Stimulated activated CD8-positive, alpha-beta memory T cell treated with anti-CD3 and anti-CD28 coated beads, Interleukin-4, amount 100 ng/mL, for 1 hour (primary cell): ENCODE results near the gene OR56A3.
"Not testable (repeated sequence)": the region's sequence is repeated elsewhere in the genome, so short reads cannot be mapped to it uniquely, and the experiment has no call there.

ENCODE experiments used
- DNase-seq, 2 donors: peaks; one replicate each; pipeline ENCODE4 v3.0.0-alpha.2; 2020; ENCODE audit warnings: low read depth in 2 of 2, low spot score in 1 of 2

OR56A3 gene, protein sequence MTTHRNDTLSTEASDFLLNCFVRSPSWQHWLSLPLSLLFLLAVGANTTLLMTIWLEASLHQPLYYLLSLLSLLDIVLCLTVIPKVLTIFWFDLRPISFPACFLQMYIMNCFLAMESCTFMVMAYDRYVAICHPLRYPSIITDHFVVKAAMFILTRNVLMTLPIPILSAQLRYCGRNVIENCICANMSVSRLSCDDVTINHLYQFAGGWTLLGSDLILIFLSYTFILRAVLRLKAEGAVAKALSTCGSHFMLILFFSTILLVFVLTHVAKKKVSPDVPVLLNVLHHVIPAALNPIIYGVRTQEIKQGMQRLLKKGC

DNA sequence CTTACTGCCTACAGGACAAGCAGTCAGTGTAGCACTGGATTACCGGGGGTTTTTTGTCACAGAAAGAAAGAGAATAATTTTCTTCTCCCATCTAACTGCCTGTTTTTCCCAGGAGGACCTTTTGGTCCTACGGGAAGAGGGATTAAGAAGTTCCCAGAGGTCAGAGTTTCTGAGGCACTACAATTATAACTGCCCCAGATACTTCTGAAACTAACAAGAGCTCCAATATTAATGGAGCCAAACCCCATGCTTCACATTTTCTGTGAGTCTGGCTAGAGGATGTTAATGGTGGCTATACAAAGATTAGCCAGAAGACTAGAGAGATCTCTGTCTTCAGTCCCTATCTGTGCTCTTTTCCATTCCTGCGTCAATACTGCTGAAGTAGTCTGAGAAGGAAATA lies at the start of gene OR56A3:
Gene OR56A3, plus strand, starts transcription at position 301 of the 400 bp plus-strand sequence. CDS start 5,096 bp downstream, outside the sequence.
- DNase-seq: no peak

DNA sequence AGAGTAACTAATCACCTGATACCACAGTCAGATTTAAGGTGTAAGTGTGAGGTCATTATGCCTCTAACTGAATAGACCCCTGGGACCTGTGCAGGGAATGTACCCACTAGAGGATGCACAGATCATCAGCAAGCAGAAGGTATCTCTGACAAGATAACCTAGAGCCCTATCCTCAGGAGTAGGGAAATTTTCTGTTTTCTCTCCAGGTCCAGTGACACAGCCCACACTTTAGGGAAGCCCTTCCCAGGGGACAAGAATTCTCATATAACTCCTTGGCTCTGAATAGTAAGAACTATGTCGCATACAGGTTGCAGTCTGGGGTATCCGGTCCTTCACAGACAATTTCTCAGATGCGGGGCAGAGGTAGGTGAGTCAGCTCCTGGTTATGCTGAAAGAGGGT lies 49.1 kb upstream of the OR56A3 start, which contains the start of gene OR52E5:
Gene OR52E5, plus strand, starts transcription at position 301 of the 400 bp plus-strand sequence. CDS start 7,569 bp downstream, outside the sequence.
- DNase-seq: no peak

DNA sequence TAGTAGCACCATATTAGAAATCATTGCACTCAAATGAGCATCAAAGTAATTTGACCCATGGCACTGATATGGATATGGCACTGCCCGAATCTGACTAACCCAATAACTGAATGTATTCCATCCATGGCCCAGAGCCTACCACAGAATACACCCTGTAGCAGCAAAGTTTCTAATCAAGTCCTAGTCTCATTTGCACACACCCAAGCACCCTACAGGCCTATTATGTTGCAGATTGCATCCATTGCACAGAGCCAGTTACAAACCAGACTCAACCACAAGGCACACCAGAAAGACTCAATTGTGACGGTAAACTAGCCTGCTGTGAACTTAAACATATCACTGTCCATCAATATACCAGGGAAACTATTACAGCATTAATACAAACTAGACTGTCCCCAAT lies 42.5 kb upstream of the OR56A3 start:
- no peak for DNase-seq

DNA sequence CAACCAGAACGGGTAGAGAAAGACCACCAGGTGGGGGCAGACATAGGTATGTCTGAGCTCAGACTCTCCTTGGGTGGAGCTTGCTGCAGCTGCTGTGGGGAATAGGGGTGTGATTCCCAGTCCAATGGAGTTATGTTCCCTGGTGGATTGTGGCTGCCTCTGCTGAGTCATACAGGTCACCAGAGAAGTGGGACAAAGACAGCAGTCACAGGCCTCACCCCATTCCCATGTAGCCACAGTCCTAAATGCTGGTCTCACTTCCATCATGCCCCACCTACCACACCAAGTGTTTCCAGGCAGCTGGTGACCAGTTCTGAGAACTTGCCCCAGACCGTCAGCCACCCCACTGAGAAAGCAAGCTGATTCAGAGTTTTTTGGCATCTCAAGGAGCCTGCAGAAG lies 31.5 kb upstream of the OR56A3 start:
- no peak for DNase-seq

DNA sequence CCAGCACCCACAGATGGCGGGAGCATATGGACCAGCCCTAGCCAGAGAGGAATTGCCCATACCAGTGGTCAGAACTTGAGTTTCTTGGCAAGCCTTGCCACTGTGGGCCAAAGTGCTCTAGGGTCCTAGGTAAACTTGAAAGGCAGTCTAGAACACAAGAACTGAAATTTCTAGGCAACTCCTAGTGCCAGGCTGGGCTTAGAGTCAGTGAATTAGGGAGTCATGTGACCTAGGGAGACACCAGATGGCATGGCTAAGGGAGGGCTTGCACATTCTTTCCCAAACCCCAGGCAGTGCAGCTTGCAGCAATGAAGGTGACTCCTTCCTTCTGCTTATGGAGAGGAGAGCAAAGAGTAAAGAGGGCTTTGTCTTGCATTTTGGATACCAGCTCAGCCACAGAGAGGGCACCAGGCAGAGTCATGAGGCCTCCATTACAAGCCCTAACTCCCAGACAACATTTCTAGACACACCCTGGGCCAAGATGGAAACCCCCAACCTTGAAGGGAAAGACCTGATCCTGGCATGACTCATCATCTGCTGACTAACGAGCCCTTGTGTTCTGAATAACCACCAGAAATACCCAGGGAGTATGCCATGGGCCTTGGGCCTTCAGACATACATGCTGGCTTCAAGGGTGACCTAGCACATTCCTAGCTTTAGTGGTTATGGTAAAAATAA lies 19.2 kb upstream of the OR56A3 start:
- no peak for DNase-seq

DNA sequence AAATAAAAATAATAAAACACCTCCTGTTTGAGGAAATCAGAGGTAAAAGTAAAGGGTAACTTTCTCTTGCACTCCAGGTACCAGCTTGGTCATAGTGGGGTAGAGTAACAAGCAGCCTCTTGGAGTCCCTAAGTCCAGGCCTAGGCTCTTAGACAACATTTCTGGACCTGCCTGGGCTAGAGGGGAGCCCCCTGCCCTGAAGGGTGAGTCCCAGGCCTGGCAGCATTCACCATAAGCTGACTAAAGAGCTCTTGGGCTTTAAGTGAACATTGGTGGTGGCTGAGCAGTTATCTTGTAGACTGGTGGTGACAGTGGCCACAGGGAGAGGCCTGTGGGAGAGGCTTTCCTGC lies 18.6 kb upstream of the OR56A3 start:
- no peak for DNase-seq

DNA sequence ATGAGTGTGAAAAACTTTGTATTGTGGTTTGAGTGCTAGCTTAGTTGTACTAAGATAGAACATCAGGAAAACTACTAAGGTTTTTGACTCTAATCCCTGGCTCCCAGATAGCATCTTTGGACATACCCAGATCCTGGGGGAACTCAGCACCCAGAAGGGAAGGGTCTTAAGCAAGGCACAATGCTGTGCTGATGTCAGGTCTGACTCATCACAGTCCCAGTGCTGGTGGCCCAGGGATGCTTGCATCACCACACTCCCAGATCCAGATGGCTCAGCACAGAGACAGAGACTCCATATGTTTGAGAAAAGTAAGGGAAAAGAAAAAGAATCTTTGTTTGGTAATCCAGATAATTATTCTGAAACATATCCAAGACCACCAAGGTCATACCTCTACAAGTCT lies 18.3 kb upstream of the OR56A3 start:
- DNase-seq: no peak

DNA sequence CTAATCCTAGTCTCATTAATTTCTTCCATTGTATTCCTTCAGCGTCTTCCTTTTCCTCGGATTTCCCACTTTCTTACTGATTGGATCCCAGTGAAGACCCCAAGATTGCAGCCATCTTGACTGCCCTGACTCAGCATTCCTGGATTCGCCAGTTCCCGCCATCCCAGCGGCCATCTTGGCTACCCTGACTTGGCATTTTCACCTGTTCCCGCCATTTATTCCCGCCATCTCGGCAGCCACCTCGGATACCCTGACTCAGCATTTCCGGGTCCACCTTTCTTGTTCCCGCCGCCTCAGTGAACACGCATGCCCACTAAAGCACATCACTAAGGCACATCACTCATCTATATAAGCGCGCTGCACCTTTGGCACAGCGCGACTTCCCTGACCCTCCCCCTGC lies 13.8 kb upstream of the OR56A3 start:
- no peak for DNase-seq

DNA sequence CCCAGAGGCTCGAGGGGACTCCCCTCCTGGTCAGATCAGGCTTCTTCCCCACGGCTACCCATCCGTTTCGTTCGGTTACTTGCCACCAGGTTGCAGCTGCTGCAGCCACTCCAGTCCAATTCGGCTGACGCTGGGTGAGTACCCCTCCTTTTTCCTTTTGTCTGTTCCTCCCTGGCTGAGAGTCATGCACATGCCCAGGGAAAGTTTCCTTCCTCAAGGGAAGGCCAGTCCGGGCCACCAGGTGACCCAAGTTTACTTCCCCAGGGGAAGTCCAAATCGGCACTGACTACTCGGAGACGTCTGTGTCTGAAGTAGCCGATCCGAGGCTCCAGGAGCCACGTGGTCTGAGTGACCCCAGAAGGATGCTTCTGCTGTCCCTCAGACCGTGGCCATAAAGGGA lies 13.2 kb upstream of the OR56A3 start:
- DNase-seq: no peak

DNA sequence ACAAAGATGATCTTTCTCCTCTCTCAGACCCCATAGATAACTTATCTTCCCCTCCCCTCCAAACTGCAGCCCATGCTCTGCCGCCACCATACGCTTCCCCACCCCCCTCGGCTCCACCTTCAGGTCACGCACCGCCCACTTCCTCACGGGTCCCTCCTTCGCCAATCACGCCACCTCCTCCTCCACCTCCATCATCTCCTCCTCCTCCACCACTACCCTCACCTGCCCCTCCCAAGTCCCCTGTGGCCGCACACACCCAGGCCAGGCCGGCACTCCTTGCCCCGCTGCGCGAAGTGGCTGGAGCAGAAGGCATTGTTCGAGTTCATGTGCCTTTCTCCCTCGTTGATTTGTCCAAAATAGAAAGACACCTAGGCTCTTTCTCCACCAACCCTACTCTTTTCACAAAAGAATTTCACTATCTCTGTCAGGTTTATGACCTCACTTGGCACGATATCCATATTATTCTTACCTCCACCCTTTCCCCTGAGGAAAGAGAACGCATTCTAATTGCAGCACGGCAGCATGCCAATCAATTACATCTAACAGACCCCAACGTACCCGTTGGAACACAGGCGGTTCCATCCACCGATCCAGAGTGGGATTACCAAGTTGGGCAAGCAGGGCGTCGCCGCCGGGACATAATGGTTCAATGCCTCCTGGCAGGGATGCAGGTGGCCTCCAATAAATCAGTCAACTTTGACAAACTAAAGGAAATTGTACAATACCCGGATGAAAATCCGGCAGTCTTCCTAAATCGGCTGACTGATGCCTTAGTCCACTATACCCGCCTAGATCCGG lies 12.3 kb upstream of the OR56A3 start:
- no peak for DNase-seq

DNA sequence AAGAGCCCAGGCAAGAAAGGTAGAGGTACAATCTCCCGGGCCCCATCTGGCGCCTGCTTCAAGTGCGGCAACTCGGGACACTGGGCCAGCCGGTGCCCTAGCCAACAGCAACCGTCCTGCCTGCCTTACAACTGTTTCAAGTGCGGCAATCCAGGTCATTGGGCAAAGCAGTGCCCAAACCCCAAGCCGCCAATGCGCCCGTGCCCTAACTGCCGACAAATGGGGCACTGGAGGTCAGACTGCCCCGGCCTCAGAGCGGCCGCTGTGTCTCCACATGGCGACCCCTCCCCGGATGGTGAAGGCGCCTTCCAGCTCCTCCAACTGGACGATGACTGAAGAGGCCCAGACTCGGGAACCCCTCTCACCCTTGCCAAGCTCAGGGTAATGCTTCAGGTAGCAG lies 11.4 kb upstream of the OR56A3 start:
- no peak for DNase-seq

DNA sequence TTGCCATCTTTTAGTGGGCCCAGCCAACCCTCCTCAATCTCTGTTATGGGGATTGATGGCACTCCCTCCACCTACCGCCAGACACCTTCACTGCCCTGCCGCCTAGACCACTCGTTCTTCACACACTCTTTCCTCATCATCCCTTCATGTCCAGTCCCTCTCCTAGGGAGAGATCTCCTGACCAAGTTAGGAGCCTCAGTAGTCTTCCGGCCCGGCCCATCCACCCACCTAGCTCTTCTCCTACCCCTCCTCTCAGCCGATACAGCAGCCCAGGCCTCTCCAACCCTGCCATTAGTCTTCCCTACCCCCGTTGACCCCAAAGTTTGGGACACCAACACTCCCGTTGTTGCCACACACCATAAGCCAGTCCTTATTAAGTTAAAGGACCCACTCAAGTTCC lies 11.0 kb upstream of the OR56A3 start:
- DNase-seq: no peak

DNA sequence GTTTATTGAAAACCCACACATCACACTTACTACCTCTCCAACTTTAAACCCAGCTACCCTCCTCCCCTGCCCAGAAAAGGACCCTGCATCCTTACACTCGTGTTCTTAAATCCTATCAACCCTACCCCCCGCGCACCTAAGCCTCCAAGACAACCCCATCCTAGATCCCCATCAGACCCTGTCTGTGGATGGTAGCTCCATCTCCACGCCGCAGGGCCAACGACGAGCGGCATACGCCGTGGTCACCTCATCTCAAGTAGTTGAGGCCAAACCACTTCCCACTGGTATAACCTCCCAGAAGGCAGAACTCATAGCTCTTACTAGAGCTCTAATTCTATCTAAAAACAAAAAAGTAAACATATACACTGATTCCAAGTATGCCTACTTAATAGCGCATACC lies 9.4 kb upstream of the OR56A3 start:
- DNase-seq: no peak

DNA sequence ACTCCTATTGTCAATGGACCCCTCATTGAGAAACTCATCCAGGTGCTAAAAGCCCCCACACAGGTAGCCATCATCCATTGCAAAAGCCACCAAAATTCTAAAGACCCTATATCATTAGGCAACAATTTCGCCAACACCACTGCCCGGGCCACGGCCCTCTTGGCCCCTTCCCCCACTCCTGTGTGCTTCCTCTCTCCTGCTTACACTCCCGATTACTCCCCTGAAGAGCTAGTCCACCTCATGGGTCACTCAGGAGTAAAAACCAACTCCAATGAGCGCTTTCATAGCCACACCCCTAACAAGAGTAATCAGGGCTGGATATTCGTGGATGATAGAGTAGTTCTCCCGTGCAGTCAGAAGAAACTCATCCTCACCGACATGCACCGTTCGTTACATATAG lies 8.9 kb upstream of the OR56A3 start:
- DNase-seq: no peak

DNA sequence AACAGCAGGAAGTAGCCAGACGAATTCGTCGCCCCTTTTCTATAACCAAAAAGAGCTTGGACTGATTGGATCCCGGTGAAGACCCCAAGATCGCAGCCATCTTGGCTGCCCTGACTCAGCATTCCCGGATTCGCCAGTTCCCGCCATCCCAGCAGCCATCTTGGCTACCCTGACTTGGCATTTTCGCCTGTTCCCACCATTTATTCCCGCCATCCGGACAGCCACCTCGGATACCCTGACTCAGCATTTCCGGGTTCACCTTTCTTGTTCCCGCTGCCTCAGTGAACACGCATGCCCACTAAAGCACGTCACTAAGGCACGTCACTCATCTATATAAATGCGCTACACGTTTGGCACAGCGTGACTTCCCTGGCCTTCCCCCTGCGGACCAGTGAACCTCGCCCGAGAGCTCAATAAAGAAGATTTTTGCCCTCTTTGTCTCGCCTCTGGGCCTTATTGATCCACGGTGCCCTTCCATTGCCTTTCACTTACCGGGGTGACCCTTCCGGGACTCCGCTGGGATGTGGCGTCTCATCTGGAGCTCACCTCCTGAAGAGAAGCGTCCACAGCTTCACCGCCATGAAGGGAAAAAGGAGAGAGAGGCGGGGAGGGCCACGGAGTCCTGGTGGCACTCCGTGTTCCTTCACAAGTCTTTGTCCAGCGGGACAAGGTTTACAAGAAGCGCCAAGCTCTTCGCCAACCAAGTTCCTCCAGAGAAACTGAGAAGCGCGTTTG lies 4.0 kb upstream of the OR56A3 start:
- no peak for DNase-seq

DNA sequence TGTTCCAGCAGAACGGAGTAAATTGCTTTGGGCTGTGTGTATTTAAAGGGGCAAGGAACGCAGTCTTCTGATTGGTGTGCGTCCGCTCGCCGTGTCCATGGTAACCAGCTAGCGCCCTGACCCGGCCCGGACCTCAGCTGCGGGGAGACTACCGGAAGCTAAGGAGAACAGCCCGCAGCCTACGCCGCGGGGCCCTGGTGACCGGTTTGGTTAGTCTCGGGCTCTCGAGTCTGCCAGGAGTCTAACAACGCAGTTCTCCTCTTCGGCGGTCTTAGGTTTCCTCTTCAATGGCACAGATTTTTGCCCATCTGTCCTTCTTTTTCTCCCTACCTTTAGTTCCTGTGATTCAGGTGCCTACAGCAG lies 3.5 kb upstream of the OR56A3 start:
- no peak for DNase-seq

DNA sequence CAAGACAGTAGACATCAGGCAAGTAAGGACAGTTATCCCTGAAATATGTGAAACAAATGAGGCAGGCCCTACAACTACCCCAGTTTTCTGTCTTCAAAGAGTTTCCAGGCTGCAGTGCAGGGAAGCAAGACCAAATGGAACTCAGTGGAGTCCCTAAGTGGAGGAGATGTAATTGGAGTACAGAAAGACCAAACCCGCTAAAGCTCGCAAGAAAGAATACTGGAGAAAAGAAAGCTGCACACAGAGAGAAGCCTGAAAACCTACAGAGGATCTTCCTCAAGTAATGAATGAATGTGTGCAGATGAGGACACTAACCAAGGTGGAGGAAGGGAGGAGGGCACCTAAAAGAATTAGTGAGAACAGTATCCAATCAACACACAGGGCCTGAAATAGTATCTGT lies 1.3 kb upstream of the OR56A3 start:
- DNase-seq: no peak

DNA sequence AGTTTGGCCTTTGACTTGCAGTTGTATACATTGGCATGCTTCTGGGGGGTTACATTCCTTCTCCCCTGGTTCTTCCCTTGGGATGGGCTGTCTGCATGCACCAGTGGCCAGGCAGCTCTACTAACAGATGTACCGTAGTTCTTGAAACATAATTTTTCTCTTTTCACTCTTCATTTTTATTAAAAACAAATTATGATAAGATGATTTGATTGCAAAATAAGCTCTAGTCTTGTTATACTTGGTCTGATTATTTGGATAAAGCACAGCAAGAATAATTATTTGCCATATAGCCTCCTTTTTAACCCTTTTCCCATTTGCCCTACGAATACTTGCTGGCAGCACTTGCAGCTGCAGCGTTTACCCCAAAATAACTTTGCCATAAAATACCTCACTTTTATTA lies 13.5 kb downstream of the OR56A3 start:
- DNase-seq: no peak

DNA sequence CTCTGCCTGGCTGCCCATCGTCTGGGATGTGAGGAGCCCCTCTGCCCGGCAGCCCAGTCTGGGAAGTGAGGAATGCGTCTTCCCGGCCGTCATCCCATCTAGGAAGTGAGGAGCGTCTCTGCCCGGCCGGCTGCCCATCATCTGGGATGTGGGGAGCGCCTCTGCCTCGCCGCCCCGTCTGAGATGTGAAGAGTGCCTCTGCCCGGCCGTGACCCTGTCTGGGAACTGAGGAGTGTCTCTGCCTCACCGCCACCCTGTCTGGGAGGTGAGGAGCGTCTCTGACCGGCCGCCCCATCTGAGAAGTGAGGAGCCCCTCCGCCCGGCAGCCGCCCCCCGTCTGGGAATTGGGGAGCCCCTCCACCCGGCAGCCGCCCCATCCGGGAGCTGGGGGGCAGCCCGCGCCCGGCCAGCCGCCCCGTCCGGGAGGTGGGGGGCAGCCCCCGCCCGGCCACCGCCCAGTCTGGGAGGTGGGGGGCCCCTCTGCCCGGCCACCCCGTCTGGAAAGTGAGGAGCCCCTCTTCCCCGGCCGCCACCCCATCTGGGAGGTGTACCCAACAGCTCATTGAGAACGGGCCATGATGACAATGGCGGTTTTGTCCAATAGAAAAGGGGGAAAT lies 18.8 kb downstream of the OR56A3 start:
- DNase-seq: not testable (repeated sequence)

DNA sequence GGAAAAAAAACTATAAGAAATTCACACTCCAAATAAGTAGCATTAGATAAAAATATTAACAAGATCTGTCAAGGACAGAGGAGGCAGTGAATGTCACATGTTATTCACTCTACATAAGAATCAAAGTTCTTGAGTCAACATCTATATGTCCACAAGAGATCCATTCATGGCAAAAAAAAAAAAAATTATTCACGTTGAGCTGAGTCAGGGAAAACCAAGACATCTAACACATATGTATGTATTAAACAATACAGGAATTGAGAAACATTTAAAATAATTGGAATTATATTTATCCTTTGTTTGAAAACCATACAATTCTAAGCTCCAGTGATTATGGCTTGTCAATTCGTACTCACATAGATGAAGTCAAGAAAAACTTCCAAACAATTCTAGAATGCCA lies 24.9 kb downstream of the OR56A3 start:
- DNase-seq: no peak

DNA sequence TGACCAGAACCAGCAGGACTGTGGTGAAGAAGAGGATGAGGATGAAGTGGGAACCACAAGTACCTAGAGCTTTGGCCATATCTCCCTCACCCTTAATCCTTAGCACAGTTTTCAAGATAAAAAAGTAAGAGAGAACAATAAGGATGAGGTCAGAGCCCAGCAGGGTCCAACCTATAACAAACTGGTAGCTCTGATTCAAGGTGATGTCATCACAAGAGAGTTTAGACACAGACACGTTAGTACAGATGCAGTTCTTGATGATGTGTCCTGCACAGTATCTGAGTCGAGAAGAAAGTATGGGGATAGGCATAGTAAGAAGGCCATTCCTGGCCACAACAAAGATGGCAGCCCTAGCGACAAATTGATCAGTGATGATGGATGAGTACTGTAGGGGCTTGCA lies 25.7 kb downstream of the OR56A3 start:
- no peak for DNase-seq
